Measurements from ENCODE around the gene SNCAIP. TPM values are rescaled to one million over a fixed set of nuclear protein-coding genes. Genes with fewer than 3 reads are reported as not detected.

Gene SNCAIP
- total RNA-seq, 2 experiments from 2014 or later: not detected

DNA sequence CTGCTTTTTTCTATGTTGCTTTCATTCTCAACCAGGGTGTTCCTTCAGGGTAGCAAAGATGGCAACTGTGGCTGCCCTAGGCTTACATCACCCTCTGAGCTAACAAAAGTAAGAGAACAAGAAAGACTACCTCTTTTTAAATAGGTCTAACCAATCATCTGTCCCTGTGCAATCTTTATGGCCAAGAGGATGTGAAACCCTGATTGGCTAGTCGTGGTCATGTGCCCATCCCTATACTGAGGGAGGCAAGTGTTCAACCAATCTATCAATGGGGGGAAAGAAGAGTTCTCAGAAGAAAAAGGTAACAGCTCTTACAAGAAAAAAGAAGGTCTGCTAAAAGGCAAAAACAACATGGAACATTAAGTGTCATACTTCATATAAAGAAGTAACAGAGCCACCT, 11.7 kb upstream of the SNCAIP start:
- ChIA-PET POLR2A (no interaction called here), CTCF (no interaction called here)
- Mint-ChIP-seq H3K27me3 (no peaks in the 10 kb centered on the region), H3K36me3 (ENCODE audit: low read depth) (no peaks in the 10 kb centered on the region), H3K27ac (no peak overlapping the region), H3K9me3 (no peaks in the 10 kb centered on the region), H3K4me1 (no peaks in the 10 kb centered on the region), H3K4me3 (no peak overlapping the region)
- no peak for DNase-seq

GRCh38 chr5:122301016-122301415, 11.0 kb upstream of the SNCAIP start:
- no peak for DNase-seq
- Mint-ChIP-seq H3K36me3 (ENCODE audit: low read depth) (no peaks in the 10 kb centered on the region), H3K4me3 (no peak overlapping the region), H3K27me3 (no peaks in the 10 kb centered on the region), H3K9me3 (no peaks in the 10 kb centered on the region), H3K4me1 (no peaks in the 10 kb centered on the region), H3K27ac (no peak overlapping the region)
- CTCF ChIA-PET: no interaction called here
- POLR2A ChIA-PET: no interaction called here

DNA sequence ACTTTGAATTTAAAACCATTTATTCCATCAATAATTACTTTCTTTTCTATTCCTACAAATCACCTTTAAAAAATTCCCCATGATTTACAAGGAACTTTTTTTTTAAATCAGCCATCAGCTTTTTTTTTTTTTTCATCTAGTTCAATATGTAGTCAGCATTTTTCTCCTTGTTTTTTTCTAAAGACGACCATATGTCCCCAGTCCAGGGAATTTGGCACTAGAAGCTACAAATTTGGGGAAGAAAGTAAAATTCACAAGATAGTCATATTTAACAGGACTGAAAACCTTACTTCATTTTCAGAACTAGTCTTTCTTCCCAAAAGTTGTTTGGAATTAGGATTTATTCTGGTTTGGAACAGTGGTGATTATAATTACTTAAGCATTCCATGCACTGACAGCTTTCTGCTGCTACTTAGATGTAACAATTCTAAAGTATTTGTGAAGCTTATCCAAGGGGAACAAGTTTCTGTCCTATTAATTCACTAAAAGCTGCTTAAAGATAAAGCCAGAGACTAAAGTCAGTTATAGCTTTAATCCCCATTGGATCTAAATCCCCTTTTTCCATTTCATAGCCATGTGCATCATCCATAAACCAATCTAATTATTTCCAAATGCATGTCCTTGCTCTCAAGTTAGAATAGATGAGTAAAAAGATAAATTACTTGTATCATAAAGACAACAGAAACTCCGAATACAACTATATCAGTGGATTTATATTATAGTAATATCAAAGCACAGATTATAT, 7.4 kb upstream of the SNCAIP start:
- peaks cover 5% of the 10 kb centered on the region for H3K27me3 Mint-ChIP-seq
- no peak for DNase-seq
- no peak overlapping the region for H3K4me3 Mint-ChIP-seq
- H3K9me3 Mint-ChIP-seq: no peaks in the 10 kb centered on the region
- ChIA-PET CTCF (no interaction called here), POLR2A (no interaction called here)
- no peaks in the 10 kb centered on the region for H3K36me3 Mint-ChIP-seq (ENCODE audit: low read depth)
- H3K27ac Mint-ChIP-seq: no peak overlapping the region
- H3K4me1 Mint-ChIP-seq: no peaks in the 10 kb centered on the region

GRCh38 chr5:122306461-122306860, 5.6 kb upstream of the SNCAIP start:
- ChIA-PET POLR2A (no interaction called here), CTCF (no interaction called here)
- no peaks in the 10 kb centered on the region for H3K36me3 Mint-ChIP-seq (ENCODE audit: low read depth)

GRCh38 chr5:122310889-122311288, 1.1 kb upstream of the SNCAIP start:
- no peak overlapping the region for H3K27ac Mint-ChIP-seq
- ChIA-PET CTCF (no interaction called here), POLR2A (no interaction called here)

More at GRCh38 chr5:122306461-122306860, 5.6 kb upstream of the SNCAIP start:
- Mint-ChIP-seq H3K4me3 (no peak overlapping the region), H3K27me3 (peaks cover 21% of the 10 kb centered on the region), H3K27ac (no peak overlapping the region), H3K9me3 (no peaks in the 10 kb centered on the region), H3K4me1 (no peaks in the 10 kb centered on the region)
- DNase-seq: no peak

DNA sequence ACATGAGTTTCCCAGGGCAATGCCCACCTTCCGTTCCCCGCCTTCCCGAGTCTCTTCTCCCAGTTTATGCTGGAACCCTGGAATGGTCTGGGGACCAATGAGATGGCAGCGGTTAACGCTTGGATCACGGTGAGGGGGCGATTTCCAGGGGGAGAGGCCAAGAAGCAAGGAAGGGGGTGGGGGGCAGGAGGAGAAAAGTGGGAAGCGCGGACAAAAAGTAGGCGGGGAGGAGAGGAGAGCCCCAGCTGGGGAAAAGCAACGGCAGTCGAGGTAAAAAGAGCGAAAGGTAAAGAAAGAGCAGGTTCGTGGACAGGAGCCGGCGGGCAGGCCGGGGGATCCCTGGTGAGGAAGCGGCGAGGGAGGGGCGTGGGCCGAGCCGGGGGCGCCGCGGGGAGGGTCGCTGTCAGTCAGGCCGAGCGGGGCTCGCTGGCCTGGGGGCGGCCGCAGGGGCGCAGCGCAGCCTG, 508 bp upstream of the SNCAIP start:
- Mint-ChIP-seq H3K4me1 (peaks cover 4% of the 10 kb centered on the region), H3K4me3 (no peak overlapping the region), H3K27ac (no peak overlapping the region), H3K9me3 (no peaks in the 10 kb centered on the region), H3K27me3 (peaks cover 45% of the 10 kb centered on the region), H3K36me3 (ENCODE audit: low read depth) (no peaks in the 10 kb centered on the region)
- ChIA-PET CTCF (no interaction called here), POLR2A (no interaction called here)
- no peak for DNase-seq

More at GRCh38 chr5:122310889-122311288, 1.1 kb upstream of the SNCAIP start:
- Mint-ChIP-seq H3K36me3 (ENCODE audit: low read depth) (no peaks in the 10 kb centered on the region), H3K4me3 (no peak overlapping the region), H3K9me3 (no peaks in the 10 kb centered on the region), H3K27me3 (peaks cover 42% of the 10 kb centered on the region), H3K4me1 (peaks cover 4% of the 10 kb centered on the region)
- no peak for DNase-seq

- CTCF ChIA-PET: no interaction called here
- peaks cover 4% of the 10 kb centered on the region for H3K4me1 Mint-ChIP-seq
- H3K9me3 Mint-ChIP-seq: no peaks in the 10 kb centered on the region
- POLR2A ChIA-PET: no interaction called here
- H3K4me3 Mint-ChIP-seq: no peak overlapping the region
- H3K27ac Mint-ChIP-seq: no peak overlapping the region
- H3K36me3 Mint-ChIP-seq (ENCODE audit: low read depth): no peaks in the 10 kb centered on the region
- no peak for DNase-seq
- H3K27me3 Mint-ChIP-seq: peaks cover 45% of the 10 kb centered on the region
Measured at GRCh38 chr5:122312591-122313406, 762 bp downstream of the SNCAIP start.

- peaks cover 45% of the 10 kb centered on the region for H3K27me3 Mint-ChIP-seq
- peaks cover 4% of the 10 kb centered on the region for H3K4me1 Mint-ChIP-seq
- no peaks in the 10 kb centered on the region for H3K36me3 Mint-ChIP-seq (ENCODE audit: low read depth)
- H3K4me3 Mint-ChIP-seq: no peak overlapping the region
- H3K27ac Mint-ChIP-seq: no peak overlapping the region
- POLR2A ChIA-PET: no interaction called here
- CTCF ChIA-PET: no interaction called here
- H3K9me3 Mint-ChIP-seq: no peaks in the 10 kb centered on the region
- no peak for DNase-seq
Measured at GRCh38 chr5:122314036-122314435, 2.0 kb downstream of the SNCAIP start.

DNA sequence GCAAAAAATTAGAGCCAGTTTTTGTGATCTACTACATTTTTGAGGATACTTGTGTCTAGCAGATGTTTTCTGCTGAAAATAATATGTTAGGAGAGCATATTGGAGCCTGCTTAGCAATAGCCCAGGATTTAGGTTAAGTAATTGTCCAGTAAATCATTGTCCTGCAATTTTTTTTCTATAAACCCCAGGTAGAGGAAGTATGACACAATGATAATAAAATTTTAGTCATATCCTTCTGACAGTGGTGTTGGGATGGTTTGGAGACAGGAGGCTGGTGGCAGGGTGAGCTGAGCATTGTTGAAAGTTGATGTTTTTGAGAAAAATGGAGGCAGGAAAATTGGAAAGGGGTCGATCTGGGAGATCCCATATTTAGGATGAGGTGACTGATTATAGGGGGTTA, 3.5 kb downstream of the SNCAIP start:
- Mint-ChIP-seq H3K9me3 (no peaks in the 10 kb centered on the region), H3K27me3 (peaks cover 33% of the 10 kb centered on the region), H3K36me3 (ENCODE audit: low read depth) (no peaks in the 10 kb centered on the region), H3K27ac (no peak overlapping the region), H3K4me3 (no peak overlapping the region), H3K4me1 (peaks cover 4% of the 10 kb centered on the region)
- CTCF ChIA-PET: no interaction called here
- DNase-seq: no peak
- POLR2A ChIA-PET: no interaction called here

DNA sequence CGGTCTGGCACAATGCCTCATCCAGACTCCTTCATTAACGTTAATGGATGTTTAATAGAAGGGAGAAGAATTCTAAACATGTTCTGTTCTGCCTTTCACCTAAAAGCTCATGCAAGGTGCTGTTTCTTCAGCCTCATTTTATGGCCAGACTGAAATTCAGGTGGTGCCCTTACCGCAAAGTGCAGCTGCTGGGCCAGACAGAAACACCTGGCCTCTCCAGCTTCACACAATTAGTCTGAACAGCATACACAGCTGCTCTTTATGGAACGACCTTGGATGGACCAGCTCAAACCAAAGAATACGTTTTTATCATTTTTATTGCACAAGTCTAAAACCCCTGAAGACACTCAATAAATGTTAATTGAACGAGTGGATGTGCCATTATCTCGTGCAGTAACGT, 4.6 kb downstream of the SNCAIP start:
- no peak for DNase-seq
- Mint-ChIP-seq H3K27me3 (peaks cover 22% of the 10 kb centered on the region), H3K4me1 (peaks cover 4% of the 10 kb centered on the region), H3K27ac (no peak overlapping the region), H3K9me3 (no peaks in the 10 kb centered on the region), H3K4me3 (no peak overlapping the region), H3K36me3 (ENCODE audit: low read depth) (no peaks in the 10 kb centered on the region)
- ChIA-PET CTCF (no interaction called here), POLR2A (no interaction called here)

- no peaks in the 10 kb centered on the region for H3K36me3 Mint-ChIP-seq (ENCODE audit: low read depth)
- no peak overlapping the region for H3K4me3 Mint-ChIP-seq
- no peaks in the 10 kb centered on the region for H3K4me1 Mint-ChIP-seq
- H3K27me3 Mint-ChIP-seq: peaks cover 3% of the 10 kb centered on the region
- no peak overlapping the region for H3K27ac Mint-ChIP-seq
- ChIA-PET CTCF (no interaction called here), POLR2A (no interaction called here)
- no peaks in the 10 kb centered on the region for H3K9me3 Mint-ChIP-seq
- DNase-seq: no peak
Measured at GRCh38 chr5:122319897-122320296, 7.9 kb downstream of the SNCAIP start.

DNA sequence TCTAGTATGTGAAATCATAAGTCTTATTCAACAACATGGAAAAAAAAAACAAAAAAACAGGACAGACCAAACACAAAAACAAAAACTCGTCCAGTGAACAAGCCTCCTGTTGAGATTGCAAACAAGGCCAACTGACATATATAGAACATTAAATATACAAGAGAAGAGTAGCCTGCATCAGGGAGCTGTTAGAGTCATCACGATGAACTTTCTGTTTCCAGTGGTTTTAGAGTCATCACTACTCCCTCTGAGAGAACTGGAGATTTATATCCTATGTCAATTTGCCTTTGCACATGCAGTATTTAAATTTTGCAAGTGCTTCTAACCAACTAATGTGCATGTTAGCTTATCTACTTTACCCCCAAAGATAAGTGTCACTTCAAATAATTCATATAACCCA, 9.9 kb downstream of the SNCAIP start:
- Mint-ChIP-seq H3K4me3 (no peak overlapping the region), H3K36me3 (ENCODE audit: low read depth) (no peaks in the 10 kb centered on the region), H3K27me3 (no peaks in the 10 kb centered on the region), H3K4me1 (no peaks in the 10 kb centered on the region), H3K27ac (no peak overlapping the region), H3K9me3 (no peaks in the 10 kb centered on the region)
- ChIA-PET CTCF (no interaction called here), POLR2A (no interaction called here)
- no peak for DNase-seq

GRCh38 chr5:122322801-122323548, 10.9 kb downstream of the SNCAIP start:
- Mint-ChIP-seq H3K4me3 (no peak overlapping the region), H3K27me3 (no peaks in the 10 kb centered on the region), H3K36me3 (ENCODE audit: low read depth) (no peaks in the 10 kb centered on the region), H3K27ac (no peak overlapping the region), H3K4me1 (no peaks in the 10 kb centered on the region), H3K9me3 (no peaks in the 10 kb centered on the region)
- CTCF ChIA-PET: no interaction called here
- POLR2A ChIA-PET: no interaction called here
- DNase-seq: no peak

All from activated CD4-positive, alpha-beta memory T cell treated with anti-CD3 and anti-CD28 coated beads, Interleukin-2, amount 10 ng/mL, durations not matched to agents 7 days and 5 days (primary cell).